ENCODE results near the gene SEMA5A. TPM values are rescaled to one million over a fixed set of nuclear protein-coding genes. Genes with fewer than 3 reads are reported as not detected.

Gene SEMA5A
- total RNA-seq, 1 experiment from 2014 or later = 0.15 TPM

DNA sequence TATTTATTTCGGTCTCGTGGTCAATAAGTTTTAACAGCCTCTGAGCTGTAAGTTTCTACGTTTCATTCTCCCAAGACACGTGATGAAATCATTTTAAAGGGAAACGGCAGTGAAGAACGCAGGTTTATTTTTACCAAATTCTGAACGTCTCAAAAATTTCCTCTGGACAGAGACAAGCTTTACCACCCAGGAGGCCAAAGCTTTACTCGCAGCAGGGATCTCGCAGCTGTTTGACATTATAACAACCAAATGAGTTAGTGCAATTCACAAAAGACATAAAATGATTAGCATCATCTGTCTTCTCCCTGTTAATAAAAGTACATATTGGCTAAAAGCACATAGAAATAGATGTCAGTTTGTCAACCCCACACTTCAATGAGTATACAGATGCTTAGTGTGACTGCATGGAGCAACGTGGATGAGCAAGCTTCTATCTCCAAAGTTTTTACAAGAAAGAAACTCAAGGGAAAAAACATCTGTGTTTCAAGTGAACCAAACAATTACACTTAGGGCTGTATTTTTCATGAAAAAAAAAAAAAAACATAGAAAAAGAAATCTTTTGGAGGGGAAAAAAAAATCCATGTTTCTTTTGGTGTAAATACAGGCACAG, 2.5 kb downstream of the SEMA5A start:
- no peak overlapping the region for H3K27ac ChIP-seq (ENCODE audit: low read length)
- BruUV-seq (replicated peaks) = no TSS peak
- DNase-seq (ENCODE audit: low read depth, low spot score) (no peak), ATAC-seq (no peak)
- TF ChIP-seq, protein P1, sequence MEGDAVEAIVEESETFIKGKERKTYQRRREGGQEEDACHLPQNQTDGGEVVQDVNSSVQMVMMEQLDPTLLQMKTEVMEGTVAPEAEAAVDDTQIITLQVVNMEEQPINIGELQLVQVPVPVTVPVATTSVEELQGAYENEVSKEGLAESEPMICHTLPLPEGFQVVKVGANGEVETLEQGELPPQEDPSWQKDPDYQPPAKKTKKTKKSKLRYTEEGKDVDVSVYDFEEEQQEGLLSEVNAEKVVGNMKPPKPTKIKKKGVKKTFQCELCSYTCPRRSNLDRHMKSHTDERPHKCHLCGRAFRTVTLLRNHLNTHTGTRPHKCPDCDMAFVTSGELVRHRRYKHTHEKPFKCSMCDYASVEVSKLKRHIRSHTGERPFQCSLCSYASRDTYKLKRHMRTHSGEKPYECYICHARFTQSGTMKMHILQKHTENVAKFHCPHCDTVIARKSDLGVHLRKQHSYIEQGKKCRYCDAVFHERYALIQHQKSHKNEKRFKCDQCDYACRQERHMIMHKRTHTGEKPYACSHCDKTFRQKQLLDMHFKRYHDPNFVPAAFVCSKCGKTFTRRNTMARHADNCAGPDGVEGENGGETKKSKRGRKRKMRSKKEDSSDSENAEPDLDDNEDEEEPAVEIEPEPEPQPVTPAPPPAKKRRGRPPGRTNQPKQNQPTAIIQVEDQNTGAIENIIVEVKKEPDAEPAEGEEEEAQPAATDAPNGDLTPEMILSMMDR (IDR thresholded peaks at IDR 0.05) = no peak
- TF ChIP-seq, protein P2, sequence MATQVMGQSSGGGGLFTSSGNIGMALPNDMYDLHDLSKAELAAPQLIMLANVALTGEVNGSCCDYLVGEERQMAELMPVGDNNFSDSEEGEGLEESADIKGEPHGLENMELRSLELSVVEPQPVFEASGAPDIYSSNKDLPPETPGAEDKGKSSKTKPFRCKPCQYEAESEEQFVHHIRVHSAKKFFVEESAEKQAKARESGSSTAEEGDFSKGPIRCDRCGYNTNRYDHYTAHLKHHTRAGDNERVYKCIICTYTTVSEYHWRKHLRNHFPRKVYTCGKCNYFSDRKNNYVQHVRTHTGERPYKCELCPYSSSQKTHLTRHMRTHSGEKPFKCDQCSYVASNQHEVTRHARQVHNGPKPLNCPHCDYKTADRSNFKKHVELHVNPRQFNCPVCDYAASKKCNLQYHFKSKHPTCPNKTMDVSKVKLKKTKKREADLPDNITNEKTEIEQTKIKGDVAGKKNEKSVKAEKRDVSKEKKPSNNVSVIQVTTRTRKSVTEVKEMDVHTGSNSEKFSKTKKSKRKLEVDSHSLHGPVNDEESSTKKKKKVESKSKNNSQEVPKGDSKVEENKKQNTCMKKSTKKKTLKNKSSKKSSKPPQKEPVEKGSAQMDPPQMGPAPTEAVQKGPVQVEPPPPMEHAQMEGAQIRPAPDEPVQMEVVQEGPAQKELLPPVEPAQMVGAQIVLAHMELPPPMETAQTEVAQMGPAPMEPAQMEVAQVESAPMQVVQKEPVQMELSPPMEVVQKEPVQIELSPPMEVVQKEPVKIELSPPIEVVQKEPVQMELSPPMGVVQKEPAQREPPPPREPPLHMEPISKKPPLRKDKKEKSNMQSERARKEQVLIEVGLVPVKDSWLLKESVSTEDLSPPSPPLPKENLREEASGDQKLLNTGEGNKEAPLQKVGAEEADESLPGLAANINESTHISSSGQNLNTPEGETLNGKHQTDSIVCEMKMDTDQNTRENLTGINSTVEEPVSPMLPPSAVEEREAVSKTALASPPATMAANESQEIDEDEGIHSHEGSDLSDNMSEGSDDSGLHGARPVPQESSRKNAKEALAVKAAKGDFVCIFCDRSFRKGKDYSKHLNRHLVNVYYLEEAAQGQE (IDR thresholded peaks at IDR 0.05; ENCODE audit: insufficient read depth in 1 of 2, low read depth in 2 of 2, low read length in 1 of 2) = no peak
- no peak for TF ChIP-seq POLR2AphosphoS5 (IDR thresholded peaks at IDR 0.05; ENCODE audit: low read depth, low read length)
- no peak for TF ChIP-seq TCF7L2 (IDR thresholded peaks at IDR 0.05; ENCODE audit: low read depth, low read length)
- TF ChIP-seq SIN3A (IDR thresholded peaks at IDR 0.05; ENCODE audit: borderline replicate concordance, insufficient read depth, low read depth, low read length) = no peak
- peaks cover 9% of the 10 kb centered on the region for H3K4me1 ChIP-seq (ENCODE audit: control insufficient read depth, insufficient read depth, low read length)
- peaks cover 20% of the 10 kb centered on the region for H3K27me3 ChIP-seq (ENCODE audit: control insufficient read depth, insufficient read depth, low read length)
- in situ Hi-C loops (cut with HindIII; ENCODE audit: low pct_unique_long_range_greater_than_20kb, low sequenced_read_pairs) = loop anchor here (25.0 kb wide), 1 partner anchor 1606 kb away; no protein-coding TSS in a partner anchor
- ChIA-PET CTCF (interaction anchor here (0.7 to 1.2 kb wide), 3 partner anchors 40 to 227 kb away, joined by 3 to 4 read pairs (median 3); no protein-coding TSS in a partner anchor), POLR2A (no interaction called here)
- H3K9me3 ChIP-seq (ENCODE audit: control insufficient read depth, insufficient read depth, low read depth, low read length) = no peaks in the 10 kb centered on the region
- intact Hi-C loops (cut with micrococcal nuclease; ENCODE audit: unreplicated experiment) = no loop called here
- no peak overlapping the region for H3K4me3 ChIP-seq (ENCODE audit: low read depth in 2 of 2, low read length in 2 of 2)
- no peaks in the 10 kb centered on the region for H3K36me3 ChIP-seq (ENCODE audit: control insufficient read depth, insufficient read depth, low read length)

DNA sequence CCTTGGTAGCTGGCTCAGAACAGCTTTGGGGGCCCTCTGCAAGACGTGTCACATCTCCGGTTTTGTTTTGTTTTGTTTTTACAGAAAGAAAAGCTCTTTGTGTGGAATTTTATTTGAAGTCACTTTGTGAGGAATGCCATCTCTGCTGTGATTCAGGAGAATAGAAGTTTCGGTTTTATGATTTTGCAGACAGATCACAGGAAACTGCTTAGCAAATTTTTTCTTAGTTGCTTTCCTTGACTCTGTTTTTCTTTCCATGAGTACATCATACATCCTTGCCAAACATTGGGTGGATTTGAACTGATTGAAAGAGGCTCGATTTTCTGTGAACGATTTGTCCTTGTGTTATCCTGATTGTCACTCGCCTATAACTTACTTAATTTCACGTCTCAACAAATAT, 5.1 kb downstream of the SEMA5A start:
- peaks cover 9% of the 10 kb centered on the region for H3K4me1 ChIP-seq (ENCODE audit: control insufficient read depth, insufficient read depth, low read length)
- DNase-seq (ENCODE audit: low read depth, low spot score) (no peak), ATAC-seq (no peak)
- intact Hi-C loops (cut with micrococcal nuclease; ENCODE audit: unreplicated experiment) (no loop called here), in situ Hi-C loops (cut with HindIII; ENCODE audit: low pct_unique_long_range_greater_than_20kb, low sequenced_read_pairs) (loop anchor here (25.0 kb wide), 1 partner anchor 1603 kb away; no protein-coding TSS in a partner anchor)
- TF ChIP-seq, protein P2 (IDR thresholded peaks at IDR 0.05; ENCODE audit: insufficient read depth in 1 of 2, low read depth in 2 of 2, low read length in 1 of 2) = no peak
- TF ChIP-seq POLR2AphosphoS5 (IDR thresholded peaks at IDR 0.05; ENCODE audit: low read depth, low read length) = no peak
- TF ChIP-seq, protein P1 (IDR thresholded peaks at IDR 0.05) = no peak
- no peak for TF ChIP-seq TCF7L2 (IDR thresholded peaks at IDR 0.05; ENCODE audit: low read depth, low read length)
- TF ChIP-seq SIN3A (IDR thresholded peaks at IDR 0.05; ENCODE audit: borderline replicate concordance, insufficient read depth, low read depth, low read length) = no peak
- CTCF ChIA-PET = interaction anchor here (0.7 kb wide), 1 partner anchor 333 kb away, joined by 3 read pairs; no protein-coding TSS in a partner anchor
- no peak overlapping the region for H3K27ac ChIP-seq (ENCODE audit: low read length)
- H3K27me3 ChIP-seq (ENCODE audit: control insufficient read depth, insufficient read depth, low read length) = peaks cover 22% of the 10 kb centered on the region
- no peak overlapping the region for H3K4me3 ChIP-seq (ENCODE audit: low read depth in 2 of 2, low read length in 2 of 2)
- H3K9me3 ChIP-seq (ENCODE audit: control insufficient read depth, insufficient read depth, low read depth, low read length) = no peaks in the 10 kb centered on the region
- POLR2A ChIA-PET = no interaction called here
- no TSS peak for BruUV-seq (replicated peaks)
- H3K36me3 ChIP-seq (ENCODE audit: control insufficient read depth, insufficient read depth, low read length) = no peaks in the 10 kb centered on the region
